MM.1S (cell line): ENCODE data around the gene ARVCF.
A peak's percentile ranks its signal among the peaks of the same experiment; 100 is the strongest.

Experiments
- DNase-seq: peaks from one replicate; pipeline ENCODE4 v3.0.0-alpha.2; 2015
- H2AFZ ChIP-seq: fragments of 300-600 bp; sonication (generic); 2 replicates; pipeline ENCODE4 v1.6.0; 2016; ENCODE audit warnings: antibody characterized with exemption, low read length
- H3F3A ChIP-seq: fragments of 300-600 bp; sonication (generic); 2 replicates; pipeline ENCODE4 v1.6.1; 2016; ENCODE audit warnings: mild to moderate bottlenecking, antibody characterized with exemption, low read length, moderate library complexity, mixed read lengths; ENCODE audit not compliant: insufficient read depth
- H3K27ac ChIP-seq: fragments of 300-600 bp; sonication (generic); 2 replicates; pipeline ENCODE4 v1.5.1; 2016; ENCODE audit warnings: mild to moderate bottlenecking, low read length
- H3K27me3 ChIP-seq: fragments of 300-600 bp; sonication (generic); replicated peaks from 2 replicates; pipeline ENCODE4 v1.6.0; 2016; ENCODE audit warnings: low read length; ENCODE audit not compliant: insufficient read depth
- H3K36me3 ChIP-seq: fragments of 300-600 bp; sonication (generic); replicated peaks from 2 replicates; pipeline ENCODE4 v1.6.1; 2016; ENCODE audit warnings: mild to moderate bottlenecking, low read length, mixed read lengths; ENCODE audit not compliant: insufficient read depth
- H3K4me1 ChIP-seq: fragments of 300-600 bp; sonication (generic); 2 replicates; pipeline ENCODE4 v1.6.1; 2016; ENCODE audit warnings: low read length, mixed read lengths
- H3K4me2 ChIP-seq: fragments of 300-600 bp; sonication (generic); 2 replicates; pipeline ENCODE4 v1.6.0; 2016; ENCODE audit warnings: low read depth, low read length
- H3K4me3 ChIP-seq: fragments of 300-600 bp; sonication (generic); 2 replicates; pipeline ENCODE4 v1.5.1; 2016; ENCODE audit warnings: low read length, mixed read lengths
- H3K79me2 ChIP-seq: fragments of 300-600 bp; sonication (generic); 2 replicates; pipeline ENCODE4 v1.6.1; 2016; ENCODE audit warnings: mixed run types, low read length, mixed read lengths
- H3K9ac ChIP-seq: fragments of 300-600 bp; sonication (generic); 2 replicates; pipeline ENCODE4 v1.6.1; 2016; ENCODE audit warnings: low read length, mixed read lengths
- H3K9me2 ChIP-seq: fragments of 300-600 bp; sonication (generic); replicated peaks from 2 replicates; pipeline ENCODE4 v1.6.1; 2016; ENCODE audit warnings: mild to moderate bottlenecking, low read length, mixed read lengths; ENCODE audit not compliant: insufficient read depth
- H3K9me3 ChIP-seq: fragments of 300-600 bp; sonication (generic); replicated peaks from 2 replicates; pipeline ENCODE4 v1.6.1; 2016; ENCODE audit warnings: mild to moderate bottlenecking, low read length, mixed read lengths; ENCODE audit not compliant: insufficient read depth
- H4K20me1 ChIP-seq: fragments of 300-600 bp; sonication (generic); 2 replicates; pipeline ENCODE4 v1.6.1; 2016; ENCODE audit warnings: mild to moderate bottlenecking, low read length, moderate library complexity, mixed read lengths; ENCODE audit not compliant: insufficient read depth
- CTCF ChIP-seq: fragments of 300-600 bp; sonication (generic); IDR thresholded peaks from 2 replicates; pipeline ENCODE4 v1.5.1; 2016; ENCODE audit warnings: antibody characterized with exemption, low read length, mixed read lengths
- EZH2 ChIP-seq: fragments of 300-600 bp; sonication (generic); optimal IDR thresholded peaks from 2 replicates; pipeline ENCODE3; 2017; ENCODE audit warnings: low read depth, mild to moderate bottlenecking, antibody characterized with exemption, low read length, mixed read lengths
- EZH2phosphoT487 ChIP-seq: fragments of 300-600 bp; sonication (generic); IDR thresholded peaks from 2 replicates; pipeline ENCODE4 v1.6.1; 2018; ENCODE audit warnings: antibody characterized with exemption, low read length

Gene ARVCF

DNA sequence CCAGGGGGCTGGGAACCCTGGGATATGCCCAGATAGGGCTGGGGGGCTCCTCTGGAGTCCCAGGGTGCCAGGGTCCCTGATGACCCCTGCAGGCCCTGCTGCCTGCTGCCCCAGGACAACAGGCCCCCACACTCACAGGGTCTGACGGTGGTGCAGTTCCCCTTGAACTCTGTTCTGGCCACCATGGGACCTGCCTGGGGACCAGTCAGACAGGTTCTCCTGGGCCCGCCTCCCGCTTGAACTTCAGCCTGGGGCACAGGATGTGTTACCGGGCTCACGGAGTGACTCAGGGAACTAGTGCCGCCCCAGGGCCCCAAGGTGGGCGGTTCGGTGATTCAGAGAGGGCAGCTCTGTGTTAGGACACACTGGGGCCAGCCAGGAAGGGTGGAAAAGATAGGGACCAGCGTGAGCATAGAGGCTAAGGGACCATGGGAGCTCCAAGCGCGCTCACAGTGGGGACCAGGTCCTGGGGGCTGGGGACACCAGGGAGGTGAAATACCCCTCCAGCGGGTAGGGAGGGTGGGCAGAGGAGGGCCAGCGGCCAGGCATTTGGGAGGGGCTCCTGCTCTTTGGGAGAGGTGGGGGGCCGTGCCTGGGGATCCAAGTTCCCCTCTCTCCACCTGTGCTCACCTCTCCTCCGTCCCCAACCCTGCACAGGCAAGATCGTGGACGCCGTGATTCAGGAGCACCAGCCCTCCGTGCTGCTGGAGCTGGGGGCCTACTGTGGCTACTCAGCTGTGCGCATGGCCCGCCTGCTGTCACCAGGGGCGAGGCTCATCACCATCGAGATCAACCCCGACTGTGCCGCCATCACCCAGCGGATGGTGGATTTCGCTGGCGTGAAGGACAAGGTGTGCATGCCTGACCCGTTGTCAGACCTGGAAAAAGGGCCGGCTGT is 53.5 kb downstream of the ARVCF start:
- DNase-seq = no peak
- Histone ChIP-seq H3K4me1 (peaks cover 3% of the 10 kb centered on the region; the same call in 1 of the 2 replicates), H3K4me2 (no peak overlapping the region), H3K4me3 (no peak overlapping the region), H3K27ac (no peak overlapping the region), H3F3A (no peaks in the 10 kb centered on the region), H4K20me1 (no peaks in the 10 kb centered on the region), H3K36me3 (no peaks in the 10 kb centered on the region), H3K9me3 (no peaks in the 10 kb centered on the region), H3K79me2 (no peaks in the 10 kb centered on the region), H3K9ac (no peak overlapping the region), H3K27me3 (no peaks in the 10 kb centered on the region), H3K9me2 (no peaks in the 10 kb centered on the region), H2AFZ (no peak overlapping the region)
- TF ChIP-seq CTCF (no peak), EZH2phosphoT487 (no peak), EZH2 (no peak)

GRCh38 chr22:19962246-19962908 is 54.2 kb downstream of the ARVCF start:
- Histone ChIP-seq H4K20me1 (no peaks in the 10 kb centered on the region), H3K4me1 (peaks cover 3% of the 10 kb centered on the region; the same call in 1 of the 2 replicates), H3K9me2 (no peaks in the 10 kb centered on the region), H3K36me3 (no peaks in the 10 kb centered on the region), H3K79me2 (no peaks in the 10 kb centered on the region), H3K9me3 (no peaks in the 10 kb centered on the region), H3K4me3 (no peak overlapping the region), H3K27me3 (no peaks in the 10 kb centered on the region), H2AFZ (no peak overlapping the region), H3K4me2 (no peak overlapping the region), H3K9ac (no peak overlapping the region), H3F3A (no peaks in the 10 kb centered on the region), H3K27ac (no peak overlapping the region)
- peak; percentile 87 for DNase-seq
- TF ChIP-seq EZH2phosphoT487 = no peak
- peak; percentile 68 for TF ChIP-seq CTCF

DNA sequence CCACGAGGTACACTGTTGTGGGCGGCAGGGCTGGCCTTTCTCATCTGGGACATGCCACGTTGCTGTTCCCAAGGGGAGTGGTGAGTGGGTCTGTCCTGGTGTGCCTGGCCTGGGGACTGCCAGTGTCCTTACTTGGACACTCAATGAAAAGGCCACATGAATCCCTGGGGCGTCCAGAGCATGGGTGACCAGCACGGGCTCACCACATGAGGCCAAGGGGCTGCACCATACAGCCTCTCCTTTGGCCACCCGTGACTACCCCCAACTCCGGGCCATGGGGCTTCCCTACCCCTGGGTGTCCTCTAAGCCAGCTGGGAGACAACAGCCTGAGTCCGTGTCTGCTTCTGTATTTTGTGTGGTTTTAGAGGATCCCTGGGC is 54.8 kb downstream of the ARVCF start:
- H3K27ac ChIP-seq = no peak overlapping the region
- DNase-seq = no peak
- H3K4me2 ChIP-seq = no peak overlapping the region

More for the DNA sequence above, 54.8 kb downstream of the ARVCF start:
- Histone ChIP-seq H3K36me3 (no peaks in the 10 kb centered on the region), H3K9me3 (no peaks in the 10 kb centered on the region), H3F3A (no peaks in the 10 kb centered on the region), H3K79me2 (no peaks in the 10 kb centered on the region), H3K9ac (no peak overlapping the region), H4K20me1 (no peaks in the 10 kb centered on the region), H3K4me3 (no peak overlapping the region), H3K27me3 (no peaks in the 10 kb centered on the region), H3K4me1 (peaks cover 3% of the 10 kb centered on the region; the same call in 1 of the 2 replicates), H3K9me2 (no peaks in the 10 kb centered on the region), H2AFZ (no peak overlapping the region)
- TF ChIP-seq EZH2 = no peak
- TF ChIP-seq EZH2phosphoT487 = no peak
